Neural progenitor cell (in vitro differentiated cells): ENCODE data around the gene CLDN7. TPM values are rescaled to one million over a fixed set of nuclear protein-coding genes. Genes with fewer than 3 reads are reported as not detected.

Experiments
- DNase-seq: peaks from one replicate; pipeline ENCODE4 v3.0.0-alpha.2; 2016; ENCODE audit warnings: low spot score
- H2AFZ ChIP-seq: fragments of 200-600 bp; sonication (generic); replicated peaks from 2 replicates; pipeline ENCODE4 v1.6.1; 2016; ENCODE audit warnings: antibody characterized with exemption
- H3F3A ChIP-seq: fragments of 200-600 bp; sonication (generic); 2 replicates; pipeline ENCODE4 v1.6.1; 2016; ENCODE audit warnings: antibody characterized with exemption, low read depth
- H3K27ac ChIP-seq: fragments of 200-600 bp; sonication (generic); 2 replicates; pipeline ENCODE4 v1.5.1; 2016; ENCODE audit warnings: mild to moderate bottlenecking
- H3K27me3 ChIP-seq: fragments of 200-600 bp; sonication (generic); 2 replicates; pipeline ENCODE4 v1.6.1; 2016; ENCODE audit warnings: mild to moderate bottlenecking, moderate library complexity
- H3K36me3 ChIP-seq: fragments of 200-600 bp; sonication (generic); 2 replicates; pipeline ENCODE4 v1.5.1; 2016
- H3K4me1 ChIP-seq: fragments of 200-600 bp; sonication (generic); 2 replicates; pipeline ENCODE4 v1.6.1; 2016; ENCODE audit warnings: mixed run types
- H3K4me2 ChIP-seq: fragments of 200-600 bp; sonication (generic); 2 replicates; pipeline ENCODE4 v1.6.1; 2016
- H3K4me3 ChIP-seq: fragments of 200-600 bp; sonication (generic); 2 replicates; pipeline ENCODE4 v1.5.1; 2016
- H3K79me2 ChIP-seq: fragments of 200-600 bp; sonication (generic); 2 replicates; pipeline ENCODE4 v1.6.1; 2016; ENCODE audit warnings: low read depth
- H3K9ac ChIP-seq: fragments of 200-600 bp; sonication (generic); 2 replicates; pipeline ENCODE4 v1.6.1; 2016
- H3K9me3 ChIP-seq: fragments of 200-600 bp; sonication (generic); 2 replicates; pipeline ENCODE4 v1.5.1; 2016; ENCODE audit warnings: low read depth
- H4K20me1 ChIP-seq: fragments of 200-600 bp; sonication (generic); 2 replicates; pipeline ENCODE4 v1.6.1; 2016; ENCODE audit warnings: low read depth
- H3K27ac Mint-ChIP-seq: 3 replicates; pipeline ENCODE4 v1.8.0; 2021; ENCODE audit warnings: mixed read lengths
- H3K27me3 Mint-ChIP-seq: 2 replicates; pipeline ENCODE4 v1.8.0; 2022; ENCODE audit warnings: low read depth, mild to moderate bottlenecking, inconsistent platforms, moderate library complexity, mixed read lengths; ENCODE audit not compliant: insufficient read depth
- H3K36me3 Mint-ChIP-seq: 3 replicates; pipeline ENCODE4 v1.8.0; 2021; ENCODE audit warnings: mixed read lengths
- H3K4me1 Mint-ChIP-seq: 3 replicates; pipeline ENCODE4 v1.8.0; 2021; ENCODE audit warnings: mixed read lengths
- H3K4me3 Mint-ChIP-seq: 3 replicates; pipeline ENCODE4 v1.8.0; 2021; ENCODE audit warnings: mild to moderate bottlenecking, moderate library complexity, mixed read lengths
- H3K9me3 Mint-ChIP-seq: 3 replicates; pipeline ENCODE4 v1.8.0; 2020; ENCODE audit warnings: mixed read lengths
- CTCF ChIP-seq: fragments of 200-600 bp; sonication (generic); IDR thresholded peaks from 2 replicates; pipeline ENCODE4 v1.5.1; 2017; ENCODE audit warnings: antibody characterized with exemption, mild to moderate bottlenecking
- EZH2 ChIP-seq: fragments of 200-600 bp; sonication (generic); IDR thresholded peaks from 2 replicates; pipeline ENCODE4 v1.6.1; 2017; ENCODE audit warnings: antibody characterized with exemption, mild to moderate bottlenecking, moderate library complexity
- EZH2phosphoT487 ChIP-seq: fragments of 200-600 bp; sonication (generic); IDR thresholded peaks from 2 replicates; pipeline ENCODE4 v1.6.1; 2017; ENCODE audit warnings: antibody characterized with exemption
- total RNA-seq: library from RNA; depleted of rRNA; stranded (reverse); fragments of >200 nt; gene quantifications from 2 replicates; pipeline ENCODE4 v1.2.3, GENCODE V29; 2015; ENCODE audit warnings: low replicate concordance

The CLDN7 gene
- total RNA-seq, 1 donor from 2014 or later, result 0.32 TPM

GRCh38 chr17:7292729-7293128 lies 30.5 kb upstream of the CLDN7 start:
- no peaks in the 10 kb centered on the region for H3K79me2 ChIP-seq
- Mint-ChIP-seq H3K27me3 (peaks cover 25% of the 10 kb centered on the region), H3K27ac (no peak overlapping the region), H3K4me3 (peak overlapping the region; percentile 80), H3K4me1 (peaks cover 22% of the 10 kb centered on the region), H3K36me3 (no peaks in the 10 kb centered on the region), H3K9me3 (peaks cover 2% of the 10 kb centered on the region)
- H3K27me3 ChIP-seq, result peaks cover 72% of the 10 kb centered on the region
- H2AFZ ChIP-seq, result no peak overlapping the region
- no peaks in the 10 kb centered on the region for H3K36me3 ChIP-seq
- no peak for DNase-seq
- H3K4me3 ChIP-seq, result no peak overlapping the region
- no peaks in the 10 kb centered on the region for H3K9me3 ChIP-seq
- peaks cover 7% of the 10 kb centered on the region for H3K4me1 ChIP-seq
- no peak overlapping the region for H3K4me2 ChIP-seq
- no peak overlapping the region for H3K27ac ChIP-seq
- peaks cover 11% of the 10 kb centered on the region for H4K20me1 ChIP-seq
- TF ChIP-seq EZH2phosphoT487 (no peak), CTCF (no peak), EZH2 (no peak)
- no peak overlapping the region for H3K9ac ChIP-seq
- peaks cover 37% of the 10 kb centered on the region for H3F3A ChIP-seq

- H3K9ac ChIP-seq, result no peak overlapping the region
- no peak for DNase-seq
- Mint-ChIP-seq H3K4me1 (peaks cover 22% of the 10 kb centered on the region), H3K4me3 (peak overlapping the region; percentile 30), H3K36me3 (no peaks in the 10 kb centered on the region), H3K27me3 (peaks cover 24% of the 10 kb centered on the region), H3K27ac (no peak overlapping the region), H3K9me3 (peaks cover 2% of the 10 kb centered on the region)
- H2AFZ ChIP-seq, result no peak overlapping the region
- peaks cover 7% of the 10 kb centered on the region for H3K4me1 ChIP-seq
- no peaks in the 10 kb centered on the region for H3K79me2 ChIP-seq
- peaks cover 37% of the 10 kb centered on the region for H3F3A ChIP-seq
- no peak for TF ChIP-seq EZH2phosphoT487
- no peak for TF ChIP-seq EZH2
- no peak for TF ChIP-seq CTCF
- peaks cover 11% of the 10 kb centered on the region for H4K20me1 ChIP-seq
- no peak overlapping the region for H3K27ac ChIP-seq
- no peaks in the 10 kb centered on the region for H3K36me3 ChIP-seq
- H3K4me2 ChIP-seq, result no peak overlapping the region
- H3K27me3 ChIP-seq, result peaks cover 67% of the 10 kb centered on the region
- H3K9me3 ChIP-seq, result no peaks in the 10 kb centered on the region
- no peak overlapping the region for H3K4me3 ChIP-seq
These were observed 29.9 kb upstream of the CLDN7 start for GRCh38 chr17:7292194-7292593.

GRCh38 chr17:7290685-7291084 lies 28.4 kb upstream of the CLDN7 start:
- Histone ChIP-seq H3K36me3 (no peaks in the 10 kb centered on the region), H3K27me3 (peaks cover 52% of the 10 kb centered on the region), H3K79me2 (no peaks in the 10 kb centered on the region), H2AFZ (no peak overlapping the region), H3F3A (peaks cover 26% of the 10 kb centered on the region), H3K4me1 (peaks cover 7% of the 10 kb centered on the region), H3K4me3 (no peak overlapping the region), H3K9ac (no peak overlapping the region), H3K4me2 (no peak overlapping the region), H4K20me1 (peaks cover 7% of the 10 kb centered on the region), H3K27ac (no peak overlapping the region), H3K9me3 (no peaks in the 10 kb centered on the region)
- Mint-ChIP-seq H3K36me3 (peaks cover 1% of the 10 kb centered on the region), H3K9me3 (peaks cover 2% of the 10 kb centered on the region), H3K27me3 (peaks cover 17% of the 10 kb centered on the region), H3K4me3 (no peak overlapping the region), H3K4me1 (peaks cover 14% of the 10 kb centered on the region), H3K27ac (peak overlapping the region; percentile 12)
- no peak for TF ChIP-seq EZH2phosphoT487
- no peak for TF ChIP-seq CTCF
- TF ChIP-seq EZH2, result no peak
- DNase-seq, result no peak
